GM19240 (cell line): ENCODE data around the gene EPHA5.

Source experiments
- DNase-seq: peaks from one replicate; pipeline ENCODE4 v3.0.0; 2011; ENCODE audit warnings: low spot score; ENCODE audit not compliant: insufficient read length

Gene EPHA5

DNA sequence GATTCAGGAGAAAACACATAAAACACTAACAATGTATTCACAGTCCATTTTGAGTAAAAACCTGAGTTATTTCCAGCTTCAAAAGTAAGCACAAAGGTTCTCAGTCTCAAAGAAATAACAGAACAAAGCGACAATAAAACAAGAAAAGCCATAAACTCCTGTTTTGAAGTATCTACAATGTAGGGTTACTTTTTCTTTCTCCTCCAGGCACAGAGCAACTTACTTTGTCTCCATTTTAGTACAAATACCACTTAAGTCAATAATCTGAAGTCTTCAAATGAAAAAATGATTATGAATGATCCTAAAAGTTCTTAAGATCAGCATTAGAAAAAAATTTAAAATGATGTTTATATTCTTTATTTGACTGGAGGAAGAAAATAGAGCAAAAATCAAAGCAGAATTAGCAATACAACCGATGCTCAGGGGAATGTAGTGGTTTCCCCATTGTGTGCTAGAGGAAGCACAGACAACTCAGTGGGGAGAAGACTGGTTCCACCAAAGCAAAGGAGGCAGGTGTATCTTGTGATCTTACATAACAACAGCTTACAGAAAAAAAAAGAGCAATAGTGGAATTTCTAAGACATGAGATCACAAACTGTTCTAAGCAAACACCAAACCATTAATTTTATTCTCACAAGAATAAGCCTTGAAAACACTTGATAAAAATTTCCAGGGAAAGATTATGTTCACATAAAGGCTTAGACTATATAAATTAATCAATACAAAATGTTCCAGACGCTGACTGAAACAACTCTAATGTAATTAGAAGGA, 35.1 kb downstream of the EPHA5 start:
- no peak for DNase-seq

DNA sequence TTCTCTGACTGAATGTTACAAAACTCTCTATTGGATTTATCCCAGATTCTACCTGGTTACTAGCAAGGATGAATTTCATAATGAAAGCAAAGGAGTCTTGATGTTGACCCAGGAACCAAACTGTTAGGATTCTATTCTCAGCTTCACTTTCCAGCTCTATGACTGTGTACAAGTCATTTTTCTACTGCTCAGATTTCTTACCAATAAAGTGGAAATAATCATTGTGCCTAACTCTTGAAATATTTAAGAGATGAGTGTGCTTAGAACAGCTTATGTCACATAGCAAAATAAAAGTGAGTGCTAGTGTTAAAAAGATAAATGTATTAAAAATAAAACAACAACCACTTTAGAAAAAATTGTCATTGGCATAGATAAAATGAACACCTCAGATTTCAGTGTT, 45.6 kb downstream of the EPHA5 start:
- DNase-seq: no peak

DNA sequence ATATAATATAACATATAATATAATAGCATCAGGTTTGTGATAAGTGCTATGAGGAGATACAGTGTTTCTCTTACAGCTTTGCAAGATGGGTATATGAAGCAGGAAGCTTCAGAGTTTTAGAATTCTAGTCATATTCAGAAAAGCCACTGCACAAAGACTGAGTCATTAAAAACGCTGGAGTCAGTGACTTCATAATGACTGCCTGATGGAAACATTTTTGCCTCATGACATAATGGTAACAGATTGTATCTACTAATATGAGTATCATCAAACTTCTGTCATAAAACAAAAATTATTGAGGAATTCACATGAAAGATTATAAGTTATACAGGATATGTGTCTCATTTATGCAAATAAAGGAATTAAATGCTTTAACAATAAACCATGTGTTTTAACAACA, 46.8 kb downstream of the EPHA5 start:
- DNase-seq: no peak

DNA sequence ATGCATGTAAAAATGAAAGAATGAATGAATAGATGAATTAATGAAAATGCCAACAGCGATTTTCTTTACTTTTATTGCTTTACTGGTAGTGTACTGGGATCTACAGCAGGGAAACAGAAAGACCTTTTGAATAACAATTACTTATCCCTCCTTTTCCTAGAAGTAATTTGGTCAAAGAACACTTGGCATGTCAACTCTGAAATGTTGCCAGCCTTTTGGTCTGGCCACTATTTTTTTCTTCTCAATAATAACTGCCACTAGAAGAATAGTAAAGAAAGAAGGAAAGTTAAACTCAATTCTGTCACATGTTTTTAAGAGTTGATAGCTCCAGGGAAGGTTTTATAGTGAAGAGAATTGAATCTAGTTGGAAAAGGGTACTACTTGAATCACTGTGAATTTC, 52.9 kb downstream of the EPHA5 start:
- no peak for DNase-seq

DNA sequence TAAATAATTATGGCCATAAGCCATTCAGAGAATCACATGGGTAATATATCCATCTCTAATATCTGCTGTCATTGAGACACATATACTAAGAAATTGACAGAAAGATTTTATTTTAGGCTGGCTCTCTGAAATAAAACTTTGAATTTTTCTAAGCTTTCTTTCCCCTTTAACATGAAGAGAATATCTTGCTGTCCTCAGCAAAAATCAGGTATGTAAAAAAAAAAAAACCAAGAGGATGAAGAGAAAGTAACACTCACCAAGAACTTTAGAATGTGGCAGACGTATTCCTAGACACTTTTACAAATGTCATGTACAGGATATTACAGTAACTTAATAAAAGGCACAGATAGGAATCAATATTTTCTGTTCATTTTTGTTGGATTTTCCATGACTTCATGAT, 65.8 kb downstream of the EPHA5 start:
- DNase-seq: no peak

DNA sequence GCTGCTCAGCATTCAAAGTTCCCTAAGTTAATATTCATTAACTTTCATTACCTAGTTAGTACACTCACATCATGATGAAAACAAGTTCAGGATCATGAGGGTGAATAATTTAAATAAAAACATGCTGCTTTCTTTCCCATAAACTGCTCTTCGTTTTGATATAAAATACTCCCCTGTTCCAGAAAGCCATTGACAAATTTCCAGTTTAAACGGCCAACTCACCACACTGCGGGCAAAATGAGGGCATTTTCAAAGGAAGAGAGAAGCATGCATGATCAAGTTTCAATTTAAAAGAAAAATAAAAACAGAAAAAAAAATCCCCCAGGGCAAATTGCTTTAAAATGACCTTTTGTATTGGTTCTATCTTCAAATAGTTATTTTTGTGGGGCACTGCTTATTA, 69.6 kb downstream of the EPHA5 start:
- no peak for DNase-seq

DNA sequence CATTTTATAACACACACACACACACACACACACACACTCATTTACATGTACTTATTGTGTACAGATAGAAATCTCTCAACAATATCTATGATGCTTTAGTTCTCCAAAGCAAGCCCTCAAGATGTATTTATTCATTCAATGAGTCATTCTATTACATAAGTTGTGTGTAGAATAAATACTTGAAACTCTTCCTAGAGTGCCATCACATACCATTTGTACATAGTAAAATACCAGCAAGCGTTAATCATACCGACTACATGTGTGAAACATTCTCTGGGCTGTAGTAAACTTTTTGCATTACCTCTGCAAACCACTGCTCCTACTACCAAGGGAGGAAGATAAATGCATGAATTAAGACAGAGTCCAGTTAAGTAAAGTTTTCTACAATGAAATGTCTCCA, 70.9 kb downstream of the EPHA5 start:
- DNase-seq: no peak

DNA sequence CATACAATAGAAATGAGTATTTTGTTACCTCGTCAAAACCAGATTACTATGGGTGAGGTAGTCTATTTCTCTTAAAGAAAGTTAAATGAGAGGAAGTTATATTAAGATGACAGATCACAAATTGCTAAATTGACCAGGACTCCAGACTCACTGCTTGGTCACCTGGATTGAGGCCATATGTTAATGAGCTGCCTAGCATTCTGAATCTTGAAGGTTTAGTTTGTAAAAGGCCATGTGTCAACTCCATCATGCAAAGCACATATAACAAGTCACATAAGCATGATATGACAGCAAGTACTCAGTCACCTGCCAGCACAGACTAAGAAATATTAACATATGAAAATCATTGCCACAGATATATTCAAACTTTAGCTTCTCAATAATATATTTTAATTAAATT, 72.6 kb downstream of the EPHA5 start:
- DNase-seq: no peak

DNA sequence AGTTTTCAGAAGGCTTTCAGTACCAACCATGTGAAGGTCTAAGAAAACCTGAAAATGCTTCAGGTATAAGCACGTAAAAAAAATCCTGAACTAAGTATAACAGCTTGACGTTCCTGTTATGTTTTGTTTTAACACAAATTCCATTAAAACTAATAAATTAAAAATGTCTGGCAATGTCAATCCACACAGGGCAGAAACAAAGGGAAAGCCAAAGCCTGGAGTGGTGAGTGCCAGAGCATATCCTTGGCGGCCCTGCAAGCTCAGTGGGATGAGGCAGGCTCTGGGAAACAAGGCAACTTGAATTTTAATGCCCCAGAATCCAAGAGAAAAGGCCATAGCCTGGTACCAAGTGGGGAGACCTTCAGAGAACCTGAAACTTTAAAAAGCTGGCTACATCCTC, 78.2 kb downstream of the EPHA5 start:
- no peak for DNase-seq

DNA sequence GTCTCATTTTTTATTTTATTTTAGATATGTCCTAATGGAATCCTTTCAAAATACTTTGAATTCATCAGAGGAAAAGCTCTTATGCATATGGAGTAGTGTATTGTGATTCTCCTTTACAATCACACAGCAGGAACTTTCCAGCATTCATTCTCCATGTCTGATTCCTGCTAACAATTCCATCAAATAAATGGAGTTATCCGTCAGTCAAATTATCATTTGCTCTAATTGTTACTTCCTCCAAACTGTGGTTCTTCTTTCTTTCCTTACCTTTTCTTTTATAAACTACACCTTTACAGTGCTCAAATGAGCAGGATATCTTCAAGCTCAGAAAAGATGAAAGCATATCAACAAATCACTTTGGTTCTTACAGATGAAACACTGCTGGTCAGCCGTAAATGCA, 80.4 kb downstream of the EPHA5 start:
- no peak for DNase-seq

DNA sequence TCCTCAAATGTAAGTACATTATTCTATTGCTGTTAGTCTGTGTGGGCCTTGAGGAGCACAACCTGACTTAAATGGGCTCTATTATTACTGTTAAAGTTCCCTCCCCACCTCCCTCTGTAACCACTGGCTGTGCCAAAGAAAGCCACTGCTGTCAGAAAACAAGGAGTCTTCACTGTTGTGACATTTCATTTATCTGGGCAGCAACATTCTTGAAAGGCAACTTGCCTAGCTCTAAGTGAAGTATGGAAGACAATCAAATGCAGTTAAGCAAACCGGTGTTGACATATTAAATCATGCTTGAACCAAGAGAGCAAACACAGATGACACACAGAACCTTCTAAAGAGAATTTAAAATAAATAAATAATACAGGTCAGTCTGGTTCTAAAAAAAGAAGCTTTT, 81.0 kb downstream of the EPHA5 start:
- DNase-seq: no peak

DNA sequence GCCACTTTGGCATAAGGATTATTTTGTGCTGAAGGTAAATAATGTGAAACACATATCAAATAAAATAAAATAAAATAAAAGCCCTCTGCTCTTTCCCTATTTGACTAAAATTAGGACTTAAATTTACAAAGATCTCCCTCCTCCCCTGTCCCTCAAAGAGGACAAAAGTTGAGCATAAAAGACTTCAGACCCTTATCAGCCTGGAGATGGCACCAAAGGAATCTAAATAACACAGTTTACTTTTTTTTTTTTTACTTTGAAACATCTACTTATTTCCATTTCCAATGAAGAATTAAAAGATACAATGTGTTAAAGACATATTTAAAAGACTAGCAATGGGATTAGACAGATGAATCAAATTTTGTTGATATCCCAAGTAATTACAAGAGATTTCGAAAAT, 89.7 kb downstream of the EPHA5 start:
- DNase-seq: no peak

DNA sequence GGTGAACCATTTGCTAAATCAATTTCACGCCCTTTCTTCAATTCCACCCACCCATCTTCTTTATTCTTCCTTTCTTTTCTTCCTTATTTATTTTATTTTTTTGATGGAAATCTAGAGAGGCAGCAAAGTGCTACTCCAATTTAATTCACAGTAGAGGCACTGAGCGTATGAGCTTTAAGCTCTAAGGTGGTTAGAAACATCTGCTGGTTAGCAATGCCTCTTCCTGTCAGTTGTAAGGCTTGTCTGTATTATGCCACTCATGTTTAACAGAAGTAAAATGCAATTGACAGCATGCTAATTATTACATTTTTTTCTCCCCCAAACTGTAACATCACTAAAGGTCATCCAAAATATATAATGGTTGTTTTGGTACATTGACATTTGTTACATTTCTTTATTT, 103.8 kb downstream of the EPHA5 start:
- DNase-seq: no peak

DNA sequence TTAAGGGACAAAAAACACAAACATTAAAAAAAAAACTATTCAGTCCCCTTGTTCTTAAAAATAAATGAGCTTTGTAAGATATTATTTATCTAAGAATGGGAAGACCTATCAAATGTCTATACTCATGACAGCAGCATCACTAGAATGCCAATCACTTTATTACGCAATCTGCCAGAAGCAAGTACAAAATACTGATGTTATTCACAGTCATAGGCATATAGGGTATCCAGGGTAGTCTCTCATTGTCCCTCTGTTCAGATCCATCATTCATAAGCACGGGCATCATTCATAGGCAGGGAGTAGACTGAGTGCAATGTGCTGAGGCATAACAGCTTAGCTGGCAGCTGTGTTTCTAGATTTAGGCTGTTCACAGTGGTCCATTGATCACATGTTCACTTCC, 109.1 kb downstream of the EPHA5 start:
- DNase-seq: no peak

DNA sequence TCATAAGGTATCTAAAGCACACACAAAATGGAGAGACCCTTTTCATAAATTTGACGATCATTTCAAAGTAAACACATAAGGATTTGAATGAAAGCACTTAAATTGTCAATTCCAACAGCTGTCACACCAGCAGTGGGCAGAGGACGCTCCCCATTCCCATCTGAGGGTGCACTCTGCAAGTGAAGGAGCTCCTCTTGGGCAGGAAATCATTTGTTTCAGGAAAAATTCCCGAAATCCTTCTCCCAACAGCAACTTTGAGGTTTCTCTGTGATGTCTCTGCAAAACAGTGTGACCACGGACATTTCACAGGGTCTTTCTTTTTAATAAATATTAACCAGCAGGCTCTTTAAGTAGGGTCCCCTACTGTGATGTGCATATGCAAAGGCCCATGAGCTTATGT, 111.0 kb downstream of the EPHA5 start:
- DNase-seq: no peak

DNA sequence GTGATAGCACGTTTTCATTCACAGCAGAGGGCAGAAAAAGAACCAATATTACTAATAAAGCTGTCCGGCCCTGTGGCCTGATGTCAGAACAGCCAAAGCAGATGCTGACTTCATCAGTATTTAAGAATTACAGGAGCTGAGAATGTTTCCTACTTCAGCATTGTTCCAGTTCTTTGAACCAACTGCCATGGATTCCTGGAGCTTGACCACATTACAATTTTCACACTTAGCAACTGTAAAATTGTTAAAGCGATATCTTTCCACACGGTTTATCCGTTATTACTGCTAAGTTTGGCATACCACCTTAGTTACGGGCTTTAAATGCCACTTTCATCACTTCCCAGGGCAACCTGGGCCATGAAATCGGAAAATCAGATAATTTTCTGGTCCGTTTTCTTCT, 118.2 kb downstream of the EPHA5 start:
- DNase-seq: no peak

DNA sequence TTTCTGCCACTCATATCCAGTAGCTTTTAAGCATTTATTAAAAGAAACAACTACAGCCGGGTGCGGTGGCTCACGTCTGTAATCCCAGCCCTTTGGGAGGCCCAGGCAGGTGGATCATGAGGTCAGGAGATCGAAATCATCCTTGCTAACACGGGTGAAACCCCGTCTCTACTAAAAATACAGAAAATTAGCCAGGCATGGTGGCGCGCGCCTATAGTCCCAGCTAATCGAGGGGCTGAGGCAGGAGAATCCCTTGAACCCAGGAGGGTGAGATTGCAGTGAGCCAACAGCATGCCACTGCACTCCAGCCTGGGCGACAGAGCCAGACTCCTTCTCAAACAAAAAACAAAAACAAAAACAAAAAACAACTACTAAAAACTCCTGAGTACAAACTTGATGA, 119.8 kb downstream of the EPHA5 start:
- DNase-seq: no peak

DNA sequence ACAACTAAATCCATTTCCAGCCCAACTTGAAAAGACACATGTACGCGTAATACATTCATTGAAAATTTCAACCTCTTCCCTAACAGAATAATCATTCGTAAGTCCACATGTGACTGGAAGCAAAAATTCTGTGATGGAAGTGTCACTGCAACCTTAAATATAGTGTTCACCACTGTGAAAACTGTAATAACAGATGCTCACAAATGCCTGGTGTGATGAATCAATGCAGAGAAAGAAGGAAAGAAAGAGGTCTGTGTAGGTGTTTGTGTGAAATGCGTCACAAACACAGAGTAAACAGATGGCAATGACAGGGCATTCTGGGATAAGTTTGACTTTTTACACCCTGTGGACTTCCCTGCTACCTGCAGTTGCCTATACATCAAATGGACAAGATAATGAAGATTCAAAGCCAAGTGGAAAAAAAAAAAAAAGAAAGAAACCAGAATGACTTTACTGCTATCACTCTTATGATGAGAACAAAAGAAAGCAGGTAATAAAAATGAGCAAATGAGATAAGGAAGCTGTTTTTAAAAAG, 123.3 kb downstream of the EPHA5 start:
- DNase-seq: no peak

DNA sequence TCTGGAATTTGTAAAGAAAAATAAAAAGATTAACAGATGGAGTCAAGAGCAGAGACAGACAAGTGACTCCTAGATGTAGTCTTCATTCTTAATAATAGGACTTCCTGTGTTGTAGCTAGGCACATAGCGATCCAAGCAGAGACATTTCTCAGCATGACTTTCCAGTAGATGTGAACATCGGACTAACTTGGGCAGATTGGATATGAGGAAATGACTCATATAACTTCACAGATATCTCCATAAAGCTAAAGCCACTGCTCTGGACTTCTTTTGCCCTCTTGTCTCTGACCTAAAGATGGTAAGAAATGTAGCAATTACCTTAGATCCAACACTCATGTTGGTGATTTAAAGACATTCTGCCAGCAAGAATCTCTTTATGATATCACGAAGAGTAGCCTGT, 131.7 kb downstream of the EPHA5 start:
- no peak for DNase-seq

DNA sequence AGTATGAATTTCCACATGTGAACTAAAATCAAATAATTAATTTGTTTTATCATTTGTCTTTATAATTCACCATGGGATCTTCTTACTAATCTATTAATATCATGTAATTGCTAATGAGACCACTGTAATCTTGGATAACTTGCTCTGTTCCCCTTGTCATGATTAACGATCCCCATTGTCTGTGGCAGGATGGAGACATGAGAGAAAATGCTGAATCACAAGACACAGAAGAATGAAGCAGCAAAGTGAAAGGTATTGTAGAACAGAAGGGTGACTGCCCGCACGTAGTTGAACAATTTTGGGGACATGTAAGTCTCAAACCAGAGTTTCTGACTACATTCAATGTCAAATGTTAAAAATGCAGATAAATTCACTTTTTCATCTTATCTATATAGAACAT, 135.2 kb downstream of the EPHA5 start:
- no peak for DNase-seq

DNA sequence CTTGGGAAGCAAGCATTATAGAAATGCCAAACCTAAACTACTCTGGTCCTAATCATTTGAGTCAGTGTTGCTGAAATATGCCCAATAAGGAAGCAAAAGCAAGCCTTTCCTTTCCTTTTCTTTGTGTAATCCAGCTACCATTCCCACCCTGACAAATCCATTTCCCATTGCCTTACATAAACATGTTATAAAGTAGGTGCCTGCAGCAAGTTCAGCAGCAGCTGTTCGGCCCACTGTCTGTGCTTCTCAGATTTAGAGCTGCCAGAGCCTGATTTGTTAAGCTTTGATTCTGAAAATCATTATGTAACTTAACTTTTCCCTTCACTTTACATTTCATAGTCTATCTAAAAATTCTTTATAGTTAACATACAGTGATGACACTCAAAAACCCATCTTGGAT, 148.6 kb downstream of the EPHA5 start:
- DNase-seq: no peak

DNA sequence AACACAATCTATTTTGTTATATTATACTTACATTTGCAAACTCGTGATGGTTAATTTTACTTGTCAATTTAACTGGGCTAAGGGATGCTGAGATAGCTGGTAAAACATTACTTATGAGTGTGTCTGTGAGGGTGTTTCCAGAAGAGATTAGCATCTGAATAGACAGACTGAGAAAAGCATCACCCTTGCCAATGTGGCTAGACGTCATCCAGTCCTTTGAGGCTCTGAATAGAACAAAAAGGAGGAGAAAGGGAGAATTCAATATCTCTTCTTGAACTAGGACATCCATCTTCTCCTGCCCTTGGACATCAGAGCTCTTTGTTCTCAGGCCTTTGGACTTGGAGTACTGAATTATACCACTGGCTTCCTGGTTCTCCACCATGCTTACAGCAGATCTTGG, 154.6 kb downstream of the EPHA5 start:
- DNase-seq: no peak

DNA sequence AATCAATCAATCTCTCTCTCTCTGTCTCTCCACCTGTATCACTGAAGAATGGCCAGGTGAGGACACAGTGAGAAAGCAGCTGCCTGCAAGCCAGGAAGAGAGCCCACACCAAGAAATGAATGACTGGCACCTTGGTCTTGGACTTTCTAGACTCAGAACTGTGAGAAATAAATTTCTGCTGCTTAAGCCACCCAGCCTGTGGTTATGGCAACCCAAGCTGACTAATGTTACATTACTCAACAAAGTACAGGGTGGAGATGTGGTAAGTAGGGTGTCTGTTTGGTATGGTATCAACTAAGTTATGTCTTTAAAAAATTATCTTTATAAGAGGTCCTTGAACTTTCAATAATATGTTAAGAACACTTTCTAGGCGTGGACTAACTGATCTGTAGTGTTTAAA, 159.3 kb downstream of the EPHA5 start:
- no peak for DNase-seq

DNA sequence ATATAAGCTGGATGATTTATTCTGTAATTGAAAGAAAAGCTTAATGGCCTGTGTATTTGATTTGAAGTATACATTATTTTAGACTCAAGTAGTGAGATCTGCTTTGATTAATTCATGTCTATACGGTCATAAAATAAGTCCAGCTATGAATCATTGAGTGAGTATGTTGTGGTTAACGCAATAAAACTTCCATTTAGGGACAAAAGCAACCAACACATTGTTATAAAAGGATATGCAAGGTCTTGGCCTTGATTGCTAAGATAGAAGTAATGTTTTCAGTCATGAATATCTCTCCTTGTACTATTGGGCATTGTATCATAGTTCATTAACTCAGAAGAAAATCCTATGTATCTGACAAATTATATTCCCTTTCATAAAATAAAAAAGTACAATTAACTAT, 162.1 kb downstream of the EPHA5 start:
- no peak for DNase-seq
